K562 (cell line): ENCODE data around the gene SLC34A1. TPM values are rescaled to one million over a fixed set of nuclear protein-coding genes. Genes with fewer than 3 reads are reported as not detected.

Experiments used
- ESRRA ChIP-seq: fragments of 450-650 bp; IDR thresholded peaks from 2 replicates; pipeline ENCODE4 v1.6.1; 2014; ENCODE audit warnings: low read depth, mild to moderate bottlenecking, moderate library complexity, borderline replicate concordance
- RBFOX2 ChIP-seq: fragments of 200-400 bp; formaldehyde crosslinking; IDR thresholded peaks from 2 replicates; pipeline ENCODE4 v1.6.1; 2017; ENCODE audit warnings: low read depth, mild to moderate bottlenecking, low read length, moderate library complexity
- SIN3A ChIP-seq, 2 experiments: fragments of 150-350 bp in 1 of 2; IDR thresholded peaks; 2 replicates each; pipeline ENCODE4 v1.6.1; 2011 to 2016; ENCODE audit warnings: borderline replicate concordance in 2 of 2, low read depth in 2 of 2, low read length in 2 of 2, mild to moderate bottlenecking in 2 of 2, moderate library complexity in 2 of 2; ENCODE audit not compliant: control insufficient read depth in 1 of 2
- ZHX1 ChIP-seq: fragments of 150-350 bp; conservative IDR thresholded peaks from 2 replicates; pipeline ENCODE4 v1.6.1; 2014; ENCODE audit warnings: low read length
- polyA plus RNA-seq, 8 experiments: library from polyadenylated mRNA; depleted of rRNA in 4 of 8; stranded (reverse) in 5 of 8; unstranded in 3 of 8; fragments of >200 nt; fragmentation: Nextera tagmentation in 2 of 8; fragmentation: Illumina TruSeq in 1 of 8; extraction: Ambion mirVana in 2 of 8; extraction: Trizol in 1 of 8; gene quantifications; 2 replicates each; pipeline versions ENCODE4 v1.2.1 to v1.2.3, GENCODE V29; 2011 to 2014; ENCODE audit warnings: inconsistent platforms in 1 of 8, missing spikeins in 1 of 8
- total RNA-seq, 7 experiments: library from RNA; depleted of rRNA in 6 of 7; stranded (reverse); fragments of >200 nt in 6 of 7; fragmentation: Illumina TruSeq in 2 of 7; extraction: Trizol in 2 of 7; gene quantifications; 2 replicates each; pipeline versions ENCODE4 v1.2.1 to v1.2.3, GENCODE V29; 2011 to 2021; ENCODE audit warnings: low replicate concordance in 1 of 7

The SLC34A1 gene
- total and polyA plus RNA-seq, 9 of the 15 experiments (the other 6 are each of a cell fraction or from before 2014, with no cell fraction given) = not detected

GRCh38 chr5:177443144-177443983 is 59.1 kb downstream of the SLC34A1 start (continued):
- TF ChIP-seq ZHX1 (no peak), RBFOX2 (0 out of 2 replicates have a peak, but pooled peaks have one; percentile 32), SIN3A (IDR thresholded peaks at IDR 0.05; ENCODE audit: borderline replicate concordance in 2 of 2, control insufficient read depth in 1 of 2, low read depth in 2 of 2, low read length in 2 of 2) (no peak), ESRRA (no peak)
- TF ChIP-seq, all 486 proteins: peak for 5
